Breast epithelium (tissue), 4 donors: ENCODE data around the gene SYN1. TPM values are rescaled to one million over a fixed set of nuclear protein-coding genes. Genes with fewer than 3 reads are reported as not detected.

Source experiments
- DNase-seq, 2 donors: peaks; one replicate each; pipeline ENCODE4 v3.0.0-alpha.2; 2019; ENCODE audit warnings: low spot score in 2 of 2
- H3K27ac ChIP-seq, 2 donors: fragments of 200-600 bp; sonication (generic) in 1 of 2; one replicate each; pipeline ENCODE4 v1.5.1; 2016 to 2019; ENCODE audit warnings: mild to moderate bottlenecking in 1 of 2
- H3K27me3 ChIP-seq, 2 donors: fragments of 200-600 bp; sonication (generic) in 1 of 2; one replicate each; pipeline versions ENCODE4 v1.5.1 to v1.6.0; 2017 to 2019; ENCODE audit warnings: control low read depth in 1 of 2, mild to moderate bottlenecking in 1 of 2
- H3K36me3 ChIP-seq: fragments of 200-600 bp; one replicate; pipeline ENCODE4 v1.5.1; 2019
- H3K4me1 ChIP-seq, 2 donors: fragments of 200-600 bp; sonication (generic); one replicate each; pipeline ENCODE4 v1.5.1; 2016 to 2019; ENCODE audit warnings: control low read depth in 1 of 2
- H3K4me3 ChIP-seq, 3 donors: fragments of 200-600 bp; sonication (generic); 1 replicate in 2 of 3; 2 replicates in 1 of 3; pipeline ENCODE4 v1.5.1; 2016 to 2019; ENCODE audit warnings: mild to moderate bottlenecking in 3 of 3, moderate library complexity in 2 of 3
- H3K9me3 ChIP-seq, 2 donors: fragments of 200-600 bp; sonication (generic) in 1 of 2; one replicate each; pipeline ENCODE4 v1.5.1; 2016 to 2019; ENCODE audit warnings: control low read depth in 1 of 2
- CTCF ChIP-seq, 3 donors: fragments of 450-650 bp; IDR thresholded peaks; one replicate each; pipeline ENCODE4 v1.5.1; 2016 to 2017; ENCODE audit warnings: antibody characterized with exemption in 3 of 3, mild to moderate bottlenecking in 3 of 3, moderate library complexity in 3 of 3
- POLR2A ChIP-seq: fragments of 450-650 bp; IDR thresholded peaks from one replicate; pipeline ENCODE4 v1.6.1; 2016; ENCODE audit warnings: antibody characterized with exemption, mild to moderate bottlenecking, moderate library complexity
- POLR2AphosphoS5 ChIP-seq, 3 donors: sonication (generic); formaldehyde crosslinking; IDR thresholded peaks; one replicate each; pipeline ENCODE4 v1.6.1; 2017; ENCODE audit warnings: antibody characterized with exemption in 3 of 3
- intact Hi-C: fragments of 100-400 bp; cut with DNase I; formaldehyde crosslinking; loops from one replicate; pipeline ENCODE4 v1.15.1; 2023; ENCODE audit warnings: low total_unique reads
- total RNA-seq, 3 donors: library from RNA; depleted of rRNA; stranded (reverse); fragments of >200 nt; gene quantifications; one replicate each; pipeline ENCODE4 v1.1.0, GENCODE V29; 2016

Gene SYN1
- total RNA-seq, 3 donors from 2014 or later, result not detected

DNA sequence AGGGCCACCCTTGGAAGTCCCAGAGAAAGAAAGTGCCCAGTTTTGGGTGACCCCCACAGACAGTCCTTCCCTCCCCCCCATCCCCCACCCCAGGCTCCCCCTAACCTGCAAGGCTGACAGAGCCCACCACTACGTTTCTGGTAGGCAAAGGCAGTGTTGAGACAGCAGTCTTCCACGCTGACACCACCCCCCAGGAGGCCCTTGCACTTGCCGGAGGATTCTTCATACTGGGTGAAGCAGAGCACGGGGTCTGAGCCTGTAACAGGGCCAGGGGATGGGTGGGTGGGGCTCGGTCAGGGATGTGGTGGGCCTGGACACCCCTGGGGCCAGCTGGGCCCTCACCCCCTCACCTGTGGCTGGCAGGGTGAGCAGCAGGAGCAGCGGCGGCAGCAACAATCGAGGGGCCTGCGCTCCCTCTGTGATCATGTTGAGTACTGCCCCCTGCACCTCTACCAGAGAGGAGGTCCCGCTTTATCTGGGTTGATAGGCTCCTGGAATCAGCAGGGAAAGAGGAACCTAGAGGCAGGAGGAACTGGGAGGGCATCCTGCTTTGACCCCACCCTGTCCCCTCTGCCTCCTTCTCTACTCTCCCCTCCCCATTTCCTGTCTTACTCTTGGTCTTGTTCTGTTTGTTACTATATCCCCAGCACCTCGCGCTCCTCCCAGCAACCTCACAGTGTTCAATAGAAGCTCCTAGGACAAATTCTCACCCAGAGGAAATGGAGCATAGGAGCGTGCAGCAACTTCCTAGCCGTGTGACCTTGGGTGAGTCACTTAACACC lies 10.0 kb upstream of the SYN1 start, which contains the start of gene CFP:
TSS of gene CFP (minus strand) at position 512 of the 782 bp plus-strand sequence. CDS start at position 426, 86 bp downstream.
- peaks cover 0 to 43% of the 10 kb centered on the region in 2 donors for H3K27me3 ChIP-seq
- peak within 1 kb of the TSS in 1 of 3 donors; percentile 28 for H3K4me3 ChIP-seq
- no peak for DNase-seq
- no peaks in the 10 kb centered on the region for H3K9me3 ChIP-seq
- no peak within 1 kb of the TSS for H3K27ac ChIP-seq
- no peaks in the 10 kb centered on the region for H3K4me1 ChIP-seq
- no peaks in the 10 kb centered on the region for H3K36me3 ChIP-seq
- TF ChIP-seq CTCF (IDR thresholded peaks at IDR 0.05) (no peak), POLR2A (no peak), POLR2AphosphoS5 (IDR thresholded peaks at IDR 0.05) (no peak)
- intact Hi-C loops, result loop anchor here (10.0 kb wide), 1 partner anchor 55 kb away; no protein-coding TSS in a partner anchor

DNA sequence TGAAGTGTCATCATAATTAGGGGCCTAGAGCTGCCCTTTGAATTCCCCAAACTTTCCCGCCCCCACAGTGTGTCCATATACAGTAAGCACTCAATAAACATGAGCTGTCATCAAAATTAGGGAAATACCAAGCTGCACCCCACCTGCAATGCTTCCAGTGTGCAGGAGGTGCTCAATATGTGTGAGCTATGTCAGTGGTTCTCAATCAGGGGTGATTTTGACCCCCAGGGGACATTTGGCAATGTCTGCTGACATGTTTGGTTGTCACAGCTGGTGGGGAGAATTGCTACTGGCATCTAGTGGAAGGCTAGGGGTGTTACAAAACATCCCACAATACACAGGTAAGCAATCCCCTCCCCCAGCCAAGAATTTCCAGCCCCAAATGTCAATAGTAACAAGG lies 9.3 kb upstream of the SYN1 start:
- intact Hi-C loops, result loop anchor here (10.0 kb wide), 1 partner anchor 54 kb away; no protein-coding TSS in a partner anchor
- Histone ChIP-seq H3K27me3 (peaks cover 0 to 42% of the 10 kb centered on the region in 2 donors), H3K36me3 (no peaks in the 10 kb centered on the region), H3K4me1 (no peaks in the 10 kb centered on the region), H3K27ac (no peak overlapping the region), H3K9me3 (no peaks in the 10 kb centered on the region), H3K4me3 (peak overlapping the region in 1 of 3 donors; percentile 28)
- TF ChIP-seq CTCF (IDR thresholded peaks at IDR 0.05), result no peak
- TF ChIP-seq POLR2AphosphoS5 (IDR thresholded peaks at IDR 0.05), result no peak
- TF ChIP-seq POLR2A, result no peak
- no peak for DNase-seq

- Histone ChIP-seq H3K36me3 (no peaks in the 10 kb centered on the region), H3K27ac (no peak overlapping the region), H3K4me1 (no peaks in the 10 kb centered on the region), H3K27me3 (peaks cover 0 to 55% of the 10 kb centered on the region in 2 donors), H3K4me3 (no peak overlapping the region), H3K9me3 (no peaks in the 10 kb centered on the region)
- intact Hi-C loops, result loop anchor here (10.0 kb wide), 1 partner anchor 51 kb away; no protein-coding TSS in a partner anchor
- no peak for DNase-seq
- no peak for TF ChIP-seq CTCF (IDR thresholded peaks at IDR 0.05)
- no peak for TF ChIP-seq POLR2AphosphoS5 (IDR thresholded peaks at IDR 0.05)
- no peak for TF ChIP-seq POLR2A
These were observed 5.7 kb upstream of the SYN1 start for GRCh38 chrX:47625365-47625764.

- H3K27me3 ChIP-seq, result peaks cover 0 to 49% of the 10 kb centered on the region in 2 donors
- H3K4me1 ChIP-seq, result no peaks in the 10 kb centered on the region
- no peaks in the 10 kb centered on the region for H3K9me3 ChIP-seq
- H3K27ac ChIP-seq, result no peak overlapping the region
- no peaks in the 10 kb centered on the region for H3K36me3 ChIP-seq
- intact Hi-C loops, result loop anchor here (10.0 kb wide), 1 partner anchor 49 kb away; no protein-coding TSS in a partner anchor
- peak in 1 of 2 donors; percentile 56 for DNase-seq
- peak overlapping the region in 2 of 3 donors; percentile 29 to 44 for H3K4me3 ChIP-seq
- TF ChIP-seq CTCF (IDR thresholded peaks at IDR 0.05), result no peak
- TF ChIP-seq POLR2A, result no peak
- no peak for TF ChIP-seq POLR2AphosphoS5 (IDR thresholded peaks at IDR 0.05)
These were observed 3.9 kb upstream of the SYN1 start for GRCh38 chrX:47623540-47624027.

- H3K36me3 ChIP-seq, result no peaks in the 10 kb centered on the region
- TF ChIP-seq POLR2AphosphoS5 (IDR thresholded peaks at IDR 0.05), result no peak
- no peak for TF ChIP-seq CTCF (IDR thresholded peaks at IDR 0.05)
- no peak for TF ChIP-seq POLR2A
- H3K27ac ChIP-seq, result no peak overlapping the region
- H3K4me3 ChIP-seq, result no peak overlapping the region
- intact Hi-C loops, result loop anchor here (10.0 kb wide), 1 partner anchor 47 kb away; no protein-coding TSS in a partner anchor
- peaks cover 0 to 32% of the 10 kb centered on the region in 2 donors for H3K27me3 ChIP-seq
- no peaks in the 10 kb centered on the region for H3K9me3 ChIP-seq
- no peaks in the 10 kb centered on the region for H3K4me1 ChIP-seq
- DNase-seq, result no peak
These were observed 2.2 kb upstream of the SYN1 start for GRCh38 chrX:47621851-47622250.
